Smooth muscle cell of the pulmonary artery (primary cell): Measurements from ENCODE around the gene EXOC3. TPM values are rescaled to one million over a fixed set of nuclear protein-coding genes. Genes with fewer than 3 reads are reported as not detected.

Experiments
- total RNA-seq: library from RNA; depleted of rRNA; stranded (reverse); fragments of >200 nt; gene quantifications from 2 replicates; pipeline ENCODE4 v1.2.3, GENCODE V29; 2014

EXOC3 gene
- total RNA-seq = 52.8 and 56.6 TPM in 2 replicates

GRCh38 chr5:442335-443238 lies at the start of gene EXOC3:
Gene EXOC3, plus strand, starts transcription at chr5:443176. Its CDS starts 3,030 bp downstream, at chr5:446206.

Other genes with a start within 250 kb of the EXOC3 start
- gene CCDC127, start 225.0 kb upstream of the EXOC3 start, total RNA-seq = 8.2 and 9.4 TPM in 2 replicates
- 119 and 123 TPM in 2 replicates for gene SDHA, start 224.9 kb upstream of the EXOC3 start, total RNA-seq
- 126 and 133 TPM in 2 replicates for gene PDCD6, start 171.5 kb upstream of the EXOC3 start, total RNA-seq
- 18.0 and 45.2 TPM in 2 replicates for gene AHRR, start 121.5 kb upstream of the EXOC3 start, total RNA-seq
- gene SLC9A3, start 81.3 kb downstream of the EXOC3 start, total RNA-seq = 0.78 and 0.86 TPM in 2 replicates
- 2.3 and 3.0 TPM in 2 replicates for gene CEP72, start 169.2 kb downstream of the EXOC3 start, total RNA-seq